ENCODE data around the gene DIDO1. TPM values are rescaled to one million over a fixed set of nuclear protein-coding genes. Genes with fewer than 3 reads are reported as not detected.
"Not testable (repeated sequence)": the region's sequence is repeated elsewhere in the genome, so short reads cannot be mapped to it uniquely, and the experiment has no call there.

The DIDO1 gene
- total and polyA plus RNA-seq, 9 donors, result 35.0 to 42.0 (median 38.2) TPM

DNA sequence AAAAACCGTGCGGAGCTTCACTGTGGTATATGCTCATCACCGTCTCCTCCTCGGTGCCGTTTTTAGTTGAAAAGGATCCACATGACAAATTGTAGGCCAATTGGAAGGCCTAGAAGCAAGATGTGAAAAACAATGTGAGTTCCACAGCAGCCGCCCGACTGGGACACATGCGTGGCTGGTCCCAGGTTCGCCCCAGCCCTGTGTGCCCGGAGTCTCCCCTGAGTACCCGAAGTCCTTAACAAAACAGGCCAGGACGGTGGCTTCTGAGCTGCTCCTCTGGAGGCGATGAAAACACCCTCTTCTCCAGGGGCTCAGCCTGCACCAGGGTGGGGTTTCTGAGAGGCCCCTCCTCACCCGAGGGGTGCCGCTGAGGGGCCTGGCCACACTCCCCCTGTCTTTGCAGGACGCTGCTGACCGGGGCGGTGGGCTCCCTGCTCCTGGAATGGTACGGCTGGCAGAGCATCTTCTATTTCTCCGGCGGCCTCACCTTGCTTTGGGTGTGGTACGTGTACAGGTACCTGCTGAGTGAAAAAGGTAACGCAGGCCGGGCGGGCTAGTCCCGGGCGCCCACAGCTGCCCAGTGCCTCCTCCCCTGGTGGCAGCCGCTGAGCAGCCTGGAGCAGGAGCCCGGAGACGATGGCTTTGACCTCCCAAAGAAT lies 36.0 kb upstream of the DIDO1 start:
- no peak overlapping the region for H3K4me3 ChIP-seq (ENCODE audit: low read length)
- H3K9me3 ChIP-seq (replicated peaks; ENCODE audit: control insufficient read depth, low read depth, low read length), result no peaks in the 10 kb centered on the region
- 89% methylated on average over 30 of the region's 30 CpGs for WGBS (ENCODE audit: insufficient coverage)
- H3K4me1 ChIP-seq (ENCODE audit: control insufficient read depth, insufficient read depth, low read length), result peaks cover 10% of the 10 kb centered on the region
- DNase-seq, result no peak
- H3K27me3 ChIP-seq (ENCODE audit: control insufficient read depth, insufficient read depth, low read length), result peaks cover 3% of the 10 kb centered on the region
- H3K27ac ChIP-seq (ENCODE audit: low read length), result no peak overlapping the region
- H3K36me3 ChIP-seq (ENCODE audit: control insufficient read depth, insufficient read depth, low read length), result no peaks in the 10 kb centered on the region

- Histone ChIP-seq H3K27me3 (ENCODE audit: control insufficient read depth, insufficient read depth, low read length) (peaks cover 3% of the 10 kb centered on the region), H3K36me3 (ENCODE audit: control insufficient read depth, insufficient read depth, low read length) (no peaks in the 10 kb centered on the region), H3K4me3 (ENCODE audit: low read length) (no peak overlapping the region), H3K9me3 (replicated peaks; ENCODE audit: control insufficient read depth, low read depth, low read length) (no peaks in the 10 kb centered on the region), H3K4me1 (ENCODE audit: control insufficient read depth, insufficient read depth, low read length) (peaks cover 10% of the 10 kb centered on the region), H3K27ac (ENCODE audit: low read length) (no peak overlapping the region)
- WGBS (ENCODE audit: insufficient coverage), result 89% methylated on average over 4 of the region's 8 CpGs
- no peak for DNase-seq
These were observed 35.5 kb upstream of the DIDO1 start for GRCh38 chr20:62961799-62962198.

GRCh38 chr20:62961310-62961783 lies 35.0 kb upstream of the DIDO1 start:
- no peak overlapping the region for H3K27ac ChIP-seq (ENCODE audit: low read length)
- DNase-seq, result peak; percentile 45

GRCh38 chr20:62960446-62961309 lies 34.4 kb upstream of the DIDO1 start:
- H3K4me1 ChIP-seq (ENCODE audit: control insufficient read depth, insufficient read depth, low read length), result peaks cover 10% of the 10 kb centered on the region
- WGBS (ENCODE audit: insufficient coverage), result 89% methylated on average over 12 of the region's 31 CpGs
- H3K4me3 ChIP-seq (ENCODE audit: low read length); H3K36me3 ChIP-seq (ENCODE audit: control insufficient read depth, insufficient read depth, low read length); H3K9me3 ChIP-seq (replicated peaks; ENCODE audit: control insufficient read depth, low read depth, low read length); H3K27ac ChIP-seq (ENCODE audit: low read length); H3K27me3 ChIP-seq (ENCODE audit: control insufficient read depth, insufficient read depth, low read length): not testable (repeated sequence)
- peak; percentile 29 for DNase-seq

More at GRCh38 chr20:62961310-62961783, 35.0 kb upstream of the DIDO1 start:
- Histone ChIP-seq H3K9me3 (replicated peaks; ENCODE audit: control insufficient read depth, low read depth, low read length) (no peaks in the 10 kb centered on the region), H3K27me3 (ENCODE audit: control insufficient read depth, insufficient read depth, low read length) (no peaks in the 10 kb centered on the region), H3K36me3 (ENCODE audit: control insufficient read depth, insufficient read depth, low read length) (no peaks in the 10 kb centered on the region), H3K4me3 (ENCODE audit: low read length) (no peak overlapping the region), H3K4me1 (ENCODE audit: control insufficient read depth, insufficient read depth, low read length) (peaks cover 10% of the 10 kb centered on the region)
- 58% methylated on average over 16 of the region's 19 CpGs for WGBS (ENCODE audit: insufficient coverage)

DNA sequence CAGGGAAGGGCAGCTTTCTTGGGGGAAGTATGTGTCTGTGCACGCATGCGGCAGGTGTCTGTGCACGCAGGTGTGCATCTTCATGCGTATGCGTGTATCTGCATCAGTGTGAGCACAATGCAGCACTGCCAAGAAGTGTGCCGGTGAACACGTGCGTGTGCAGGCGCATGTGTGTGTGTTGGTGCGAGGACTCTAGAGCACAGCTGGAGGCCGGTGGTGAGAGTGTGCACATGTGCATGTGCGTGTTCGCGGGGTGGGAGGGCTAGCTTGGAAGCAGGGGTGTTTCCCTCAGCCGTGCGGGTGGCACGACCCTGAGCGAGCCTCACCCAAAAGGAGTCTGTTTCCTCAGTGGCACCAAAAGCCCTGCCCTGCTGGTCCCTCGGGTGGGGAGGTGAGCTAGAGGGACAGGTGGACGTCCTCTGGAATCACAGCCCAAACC lies 33.7 kb upstream of the DIDO1 start:
- Histone ChIP-seq H3K27ac (ENCODE audit: low read length) (no peak overlapping the region), H3K4me3 (ENCODE audit: low read length) (no peak overlapping the region), H3K9me3 (replicated peaks; ENCODE audit: control insufficient read depth, low read depth, low read length) (no peaks in the 10 kb centered on the region), H3K4me1 (ENCODE audit: control insufficient read depth, insufficient read depth, low read length) (peaks cover 8% of the 10 kb centered on the region), H3K36me3 (ENCODE audit: control insufficient read depth, insufficient read depth, low read length) (no peaks in the 10 kb centered on the region), H3K27me3 (ENCODE audit: control insufficient read depth, insufficient read depth, low read length) (no peaks in the 10 kb centered on the region)
- 84% methylated on average over 18 of the region's 20 CpGs for WGBS (ENCODE audit: insufficient coverage)
- DNase-seq, result no peak

GRCh38 chr20:62959101-62959971 lies 33.0 kb upstream of the DIDO1 start:
- H3K27ac ChIP-seq (ENCODE audit: low read length), result no peak overlapping the region
- no peak for DNase-seq
- no peaks in the 10 kb centered on the region for H3K36me3 ChIP-seq (ENCODE audit: control insufficient read depth, insufficient read depth, low read length)
- 73% methylated on average over 43 of the region's 43 CpGs for WGBS (ENCODE audit: insufficient coverage)
- H3K27me3 ChIP-seq (ENCODE audit: control insufficient read depth, insufficient read depth, low read length), result no peaks in the 10 kb centered on the region
- H3K4me1 ChIP-seq (ENCODE audit: control insufficient read depth, insufficient read depth, low read length), result peaks cover 11% of the 10 kb centered on the region
- no peak overlapping the region for H3K4me3 ChIP-seq (ENCODE audit: low read length)
- H3K9me3 ChIP-seq (replicated peaks; ENCODE audit: control insufficient read depth, low read depth, low read length), result no peaks in the 10 kb centered on the region

DNA sequence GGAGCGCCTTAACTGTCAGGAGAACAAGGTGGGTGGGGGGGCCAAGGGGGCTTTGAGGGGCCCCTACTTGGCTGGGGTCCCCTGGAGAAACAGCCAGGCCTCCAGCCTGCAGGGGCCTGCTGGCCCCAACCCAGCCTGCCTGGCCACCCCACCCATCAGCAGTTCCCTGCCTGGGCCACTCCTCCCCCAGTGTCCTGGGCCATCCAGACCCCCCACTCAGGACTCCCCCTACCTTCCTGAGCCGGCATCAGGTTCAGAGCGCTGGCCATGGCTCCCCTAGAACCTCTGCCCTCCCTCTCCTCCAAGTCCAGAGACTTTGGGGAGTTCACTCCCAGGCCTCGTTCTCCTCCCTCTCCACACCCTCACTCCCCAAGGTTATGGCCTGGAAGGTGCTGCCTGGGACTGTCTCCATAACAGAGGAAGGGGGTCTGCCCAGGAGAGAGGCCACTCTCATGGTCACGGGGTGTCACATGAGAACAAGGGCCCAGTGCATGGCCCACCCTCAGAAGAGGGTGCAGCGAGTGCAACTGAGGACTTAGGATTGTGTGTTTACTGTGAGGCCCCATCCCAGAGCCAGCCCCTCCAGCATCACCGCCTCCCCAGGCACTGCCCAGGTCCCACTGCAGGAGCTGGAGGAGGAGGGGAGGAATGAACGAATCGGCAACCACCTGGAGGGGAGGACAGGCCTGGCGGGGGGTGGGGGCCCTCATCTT lies 32.2 kb upstream of the DIDO1 start:
- Histone ChIP-seq H3K4me1 (ENCODE audit: control insufficient read depth, insufficient read depth, low read length) (peaks cover 19% of the 10 kb centered on the region), H3K4me3 (ENCODE audit: low read length) (no peak overlapping the region), H3K9me3 (replicated peaks; ENCODE audit: control insufficient read depth, low read depth, low read length) (no peaks in the 10 kb centered on the region), H3K27ac (ENCODE audit: low read length) (no peak overlapping the region), H3K27me3 (ENCODE audit: control insufficient read depth, insufficient read depth, low read length) (no peaks in the 10 kb centered on the region), H3K36me3 (ENCODE audit: control insufficient read depth, insufficient read depth, low read length) (no peaks in the 10 kb centered on the region)
- 49% methylated on average over 6 of the region's 10 CpGs for WGBS (ENCODE audit: insufficient coverage)
- no peak for DNase-seq

GRCh38 chr20:62957136-62958117 lies 31.1 kb upstream of the DIDO1 start:
- no peak for DNase-seq
- WGBS (ENCODE audit: insufficient coverage), result 94% methylated on average over 34 of the region's 36 CpGs
- H3K9me3 ChIP-seq (replicated peaks; ENCODE audit: control insufficient read depth, low read depth, low read length), result no peaks in the 10 kb centered on the region
- no peaks in the 10 kb centered on the region for H3K36me3 ChIP-seq (ENCODE audit: control insufficient read depth, insufficient read depth, low read length)
- no peak overlapping the region for H3K4me3 ChIP-seq (ENCODE audit: low read length)
- H3K27ac ChIP-seq (ENCODE audit: low read length), result no peak overlapping the region
- peaks cover 29% of the 10 kb centered on the region for H3K4me1 ChIP-seq (ENCODE audit: control insufficient read depth, insufficient read depth, low read length)
- no peaks in the 10 kb centered on the region for H3K27me3 ChIP-seq (ENCODE audit: control insufficient read depth, insufficient read depth, low read length)

Measured in muscle of leg (tissue), 11 donors.